Inferior parietal cortex (tissue), 1 donor: ENCODE measurements around the gene PGD.
"Not testable (repeated sequence)": the region's sequence is repeated elsewhere in the genome, so short reads cannot be mapped to it uniquely, and the experiment has no call there.

ENCODE experiments used
- DNase-seq: peaks from one replicate; pipeline ENCODE4 v3.0.0-alpha.2; 2016; ENCODE audit errors: extremely low spot score

Gene PGD

DNA sequence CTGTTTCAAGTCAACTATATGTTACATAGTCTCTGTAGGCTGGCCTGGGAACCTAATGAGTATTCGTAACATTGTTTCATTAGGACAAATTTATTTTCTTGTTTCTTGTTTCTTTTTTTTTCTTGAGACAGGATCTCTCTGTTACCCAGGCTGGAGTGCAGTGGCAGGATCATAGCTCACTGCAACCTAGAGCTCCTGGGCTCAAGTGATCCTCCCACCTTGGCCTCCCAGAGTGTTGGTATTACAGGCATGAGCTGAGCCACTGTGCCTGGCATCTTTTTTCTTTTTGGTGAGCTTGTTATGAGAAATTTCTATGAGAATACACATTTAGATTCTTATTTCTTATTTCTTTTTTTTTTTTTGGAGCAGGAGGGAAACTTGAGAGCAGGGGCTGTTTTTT is 38.2 kb downstream of the PGD start:
- no peak for DNase-seq

DNA sequence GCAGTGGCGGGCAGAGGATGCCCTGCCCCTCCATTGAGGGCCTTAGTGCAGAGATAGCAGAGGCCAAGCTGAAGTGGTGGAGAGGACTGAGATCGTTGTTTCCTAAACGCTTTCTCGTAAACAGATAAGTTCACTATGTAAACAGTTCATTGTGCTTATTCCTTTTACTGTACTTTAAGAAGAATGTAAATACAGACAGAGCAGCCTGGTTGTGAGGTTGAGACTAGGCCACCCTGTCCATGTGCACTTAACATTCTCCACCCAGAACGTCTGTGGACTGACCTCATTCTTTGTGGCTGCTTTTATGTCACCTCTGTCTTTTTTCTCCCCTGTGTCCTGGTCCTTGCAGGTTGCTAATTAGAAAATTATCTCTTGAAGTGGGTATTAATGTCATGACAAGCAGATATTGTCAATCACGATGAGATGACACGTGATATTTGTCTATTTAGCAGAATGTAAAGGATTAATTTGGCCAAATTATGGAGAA is 39.9 kb downstream of the PGD start:
- DNase-seq = no peak

DNA sequence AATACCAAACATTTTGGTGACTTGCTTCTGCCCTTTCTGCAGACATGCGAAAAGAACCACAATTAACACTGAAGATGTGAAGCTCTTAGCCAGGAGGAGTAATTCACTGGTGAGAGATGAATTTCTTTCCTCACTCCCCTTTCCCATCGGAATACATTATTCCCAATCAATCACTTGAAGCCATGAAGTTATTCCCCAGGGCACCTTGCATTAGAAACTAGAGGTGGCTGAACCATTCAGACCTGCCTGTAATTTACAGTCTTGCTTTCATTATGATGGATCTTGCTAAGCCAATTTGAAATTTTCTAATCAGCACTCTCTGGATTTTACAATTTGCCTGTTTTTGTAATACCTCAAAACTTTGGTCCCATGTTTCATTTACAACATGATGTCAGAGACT is 41.4 kb downstream of the PGD start:
- DNase-seq = no peak

DNA sequence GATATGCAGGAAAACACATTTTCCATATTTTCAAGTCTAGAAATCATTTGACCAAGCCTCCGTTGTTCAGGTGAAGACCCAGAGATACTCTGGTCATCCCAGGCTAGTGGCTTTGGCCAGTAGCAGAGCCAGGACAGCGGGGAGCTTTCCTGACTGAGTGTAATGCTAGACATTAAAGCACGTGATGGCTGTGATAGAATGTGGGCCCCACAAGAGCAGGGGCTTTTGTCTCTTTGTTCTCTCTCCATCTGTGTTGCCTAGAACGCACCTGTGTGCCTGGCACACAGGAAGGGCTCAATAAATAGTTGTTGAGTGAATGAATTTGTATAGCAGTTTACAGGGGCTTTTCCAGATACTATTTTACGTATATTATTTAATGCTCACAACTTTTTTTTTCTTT is 41.9 kb downstream of the PGD start:
- no peak for DNase-seq

DNA sequence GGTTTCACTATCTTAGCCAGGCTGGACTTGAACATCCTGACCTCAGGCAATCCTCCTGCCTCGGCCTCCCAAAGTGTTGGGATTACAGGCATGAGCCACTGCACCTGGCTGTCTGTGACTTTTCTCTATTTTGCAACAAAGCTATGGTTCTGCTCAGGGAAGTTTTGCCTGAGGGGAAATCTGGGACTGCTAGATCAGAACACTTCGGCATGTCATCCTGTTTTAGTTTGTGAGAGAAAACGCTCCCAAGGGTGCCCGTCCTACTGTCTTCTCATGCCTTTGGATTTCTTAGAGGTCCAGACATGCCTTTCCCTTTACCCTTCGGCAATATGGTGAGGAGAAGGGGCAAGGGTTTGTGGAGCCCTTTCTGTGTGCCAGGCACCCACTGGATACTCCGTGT is 45.4 kb downstream of the PGD start:
- no peak for DNase-seq

DNA sequence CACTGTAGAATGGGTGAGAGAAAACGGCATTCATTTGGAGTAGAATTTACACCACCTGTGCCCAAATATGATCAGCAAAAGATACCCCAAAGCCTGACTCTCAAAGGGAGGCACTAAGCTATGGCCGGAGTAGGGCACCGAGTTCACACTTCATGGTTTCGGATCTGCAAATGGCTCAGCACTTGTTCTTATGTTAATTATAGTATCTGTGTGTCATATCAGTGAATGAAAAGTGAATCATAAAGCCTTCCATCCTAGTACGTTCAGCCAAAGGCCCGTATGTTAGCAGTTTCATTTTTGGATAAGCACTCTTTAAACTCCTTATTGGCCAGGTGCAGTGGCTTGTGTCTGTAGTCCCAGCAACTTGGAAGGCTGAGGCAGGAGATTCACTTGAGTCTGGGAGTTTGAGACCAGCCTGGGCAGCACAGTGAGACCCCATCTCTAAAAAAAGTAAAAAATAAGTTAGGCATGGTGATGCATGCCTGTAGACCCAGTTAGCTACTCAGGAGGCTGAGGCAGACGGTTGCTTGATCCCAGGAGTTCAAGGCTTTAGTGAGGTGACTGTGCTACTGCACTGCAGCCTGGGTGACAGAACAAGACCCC is 46.0 kb downstream of the PGD start:
- no peak for DNase-seq

DNA sequence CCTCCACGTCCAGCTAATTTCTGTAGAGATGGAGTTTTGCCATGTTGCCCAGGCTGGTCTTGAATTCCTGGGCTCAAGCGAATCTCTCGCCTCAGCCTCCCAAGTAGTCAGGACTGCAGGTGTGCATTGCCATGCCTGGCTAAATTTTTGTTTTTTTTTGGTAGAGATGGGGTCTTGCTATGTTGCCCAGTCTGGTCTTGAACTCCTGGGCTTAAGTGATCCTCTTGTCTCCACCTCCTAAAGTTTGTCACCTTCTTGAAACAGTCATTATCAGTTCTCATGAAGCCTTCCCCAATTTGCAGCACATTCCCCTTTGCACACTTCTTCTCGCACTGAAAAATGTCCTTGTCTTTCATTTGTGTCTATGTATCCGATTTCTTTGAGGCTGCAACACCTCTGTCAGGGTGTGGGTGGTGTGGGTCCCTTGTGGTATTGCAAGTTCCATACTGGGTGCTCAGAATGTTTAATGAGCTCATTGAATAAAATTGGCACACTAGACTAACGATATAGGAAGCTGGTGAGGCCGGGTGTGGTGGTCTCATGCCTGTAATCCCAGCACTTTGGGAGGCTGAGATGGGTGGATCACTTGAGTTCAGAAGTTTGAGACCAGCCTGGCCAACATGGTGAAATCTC is 48.0 kb downstream of the PGD start:
- DNase-seq = no peak

DNA sequence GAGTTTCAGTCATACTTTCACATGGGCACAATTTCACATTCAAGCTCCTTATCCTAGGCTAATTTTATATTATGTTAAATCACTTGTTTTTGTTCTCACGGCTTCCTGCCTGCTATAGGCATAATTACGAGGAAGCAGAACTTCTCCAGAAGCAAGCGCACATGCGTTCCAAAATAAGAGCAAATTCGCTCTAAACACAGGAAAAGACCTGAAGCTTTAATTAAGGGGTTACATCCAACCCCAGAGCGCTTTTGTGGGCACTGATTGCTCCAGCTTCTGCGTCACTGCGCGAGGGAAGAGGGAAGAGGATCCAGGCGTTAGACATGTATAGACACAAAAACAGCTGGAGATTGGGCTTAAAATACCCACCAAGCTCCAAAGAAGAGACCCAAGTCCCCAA is 50.9 kb downstream of the PGD start, which contains the start of gene CORT:
Gene CORT, plus strand, starts transcription at position 281 of the 400 bp plus-strand sequence. CDS start 193 bp downstream, outside the sequence.
- DNase-seq = peak; percentile 40

DNA sequence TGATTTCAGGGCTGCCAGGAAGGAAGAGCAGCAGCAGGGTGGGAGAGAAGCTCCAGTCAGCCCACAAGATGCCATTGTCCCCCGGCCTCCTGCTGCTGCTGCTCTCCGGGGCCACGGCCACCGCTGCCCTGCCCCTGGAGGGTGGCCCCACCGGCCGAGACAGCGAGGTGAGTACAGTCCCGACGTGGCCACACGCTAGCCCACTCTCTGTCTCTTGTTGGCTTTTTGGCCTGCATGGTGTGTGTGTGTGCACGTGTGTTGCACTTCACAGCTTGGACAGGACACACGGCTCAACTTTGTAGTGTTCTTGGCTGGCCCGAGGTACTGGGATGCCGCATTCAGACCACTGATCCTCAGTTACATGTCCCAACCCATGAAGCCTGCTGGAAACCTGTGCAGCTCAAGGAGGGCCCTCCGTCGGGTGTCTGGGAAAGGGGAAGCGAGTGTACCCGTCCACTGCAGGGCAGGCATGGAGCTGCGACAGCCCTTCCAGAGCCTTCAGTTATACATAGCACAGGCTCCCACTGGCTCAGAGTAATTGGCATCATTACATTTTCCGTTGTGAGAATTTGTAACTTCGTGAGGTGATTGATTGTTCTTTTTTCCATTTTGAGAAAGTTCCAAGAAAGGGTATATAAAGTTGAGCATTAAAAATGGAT is 51.4 kb downstream of the PGD start:
- DNase-seq = no peak

DNA sequence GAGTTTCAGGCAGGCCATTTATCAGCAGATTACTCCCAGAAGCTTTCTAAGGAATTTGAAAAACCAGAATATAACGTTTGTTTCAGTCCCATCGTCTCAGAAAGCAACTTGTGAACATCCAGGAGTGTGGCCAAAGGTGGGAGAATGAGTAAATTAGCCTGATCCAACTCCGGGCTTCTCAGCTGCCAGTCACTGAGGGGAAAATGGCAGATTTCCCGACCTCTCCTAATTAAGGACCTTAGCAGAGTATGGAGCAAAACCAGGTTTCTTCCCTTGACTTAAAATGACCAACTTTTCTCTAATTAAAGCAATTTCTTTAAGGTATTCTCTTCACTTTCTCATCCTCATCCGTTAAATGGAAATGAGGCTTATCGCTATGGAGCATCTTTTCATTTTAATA is 52.0 kb downstream of the PGD start:
- DNase-seq = no peak

DNA sequence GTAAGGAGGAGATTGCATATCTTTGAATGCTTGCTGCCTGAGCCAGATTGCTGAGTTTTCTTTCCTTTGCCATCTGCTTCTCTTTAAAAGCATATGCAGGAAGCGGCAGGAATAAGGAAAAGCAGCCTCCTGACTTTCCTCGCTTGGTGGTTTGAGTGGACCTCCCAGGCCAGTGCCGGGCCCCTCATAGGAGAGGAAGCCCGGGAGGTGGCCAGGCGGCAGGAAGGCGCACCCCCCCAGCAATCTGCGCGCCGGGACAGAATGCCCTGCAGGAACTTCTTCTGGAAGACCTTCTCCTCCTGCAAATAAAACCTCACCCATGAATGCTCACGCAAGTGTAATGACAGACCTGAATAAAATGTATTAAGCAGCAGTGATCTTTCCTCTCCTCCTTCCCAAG is 52.4 kb downstream of the PGD start:
- DNase-seq = no peak

DNA sequence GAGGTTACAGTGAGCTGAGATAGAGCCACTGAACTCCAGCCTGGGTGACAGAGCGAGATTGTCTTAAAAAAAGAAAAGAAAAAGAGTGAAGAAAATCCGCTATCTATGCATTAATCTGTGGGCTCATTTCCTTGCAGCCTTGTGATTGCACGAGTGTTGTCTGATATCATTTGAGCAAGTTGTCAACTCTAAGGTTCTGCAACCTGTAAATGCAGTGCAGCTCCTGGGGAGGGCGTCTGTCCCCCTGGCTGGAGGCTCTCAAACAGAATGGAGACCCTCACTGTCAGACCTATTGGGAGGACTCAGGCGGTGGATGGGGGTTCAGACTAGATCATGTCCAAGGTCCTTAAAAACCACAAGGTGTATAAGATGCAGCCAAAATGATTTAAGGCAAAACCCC is 57.2 kb downstream of the PGD start:
- no peak for DNase-seq

DNA sequence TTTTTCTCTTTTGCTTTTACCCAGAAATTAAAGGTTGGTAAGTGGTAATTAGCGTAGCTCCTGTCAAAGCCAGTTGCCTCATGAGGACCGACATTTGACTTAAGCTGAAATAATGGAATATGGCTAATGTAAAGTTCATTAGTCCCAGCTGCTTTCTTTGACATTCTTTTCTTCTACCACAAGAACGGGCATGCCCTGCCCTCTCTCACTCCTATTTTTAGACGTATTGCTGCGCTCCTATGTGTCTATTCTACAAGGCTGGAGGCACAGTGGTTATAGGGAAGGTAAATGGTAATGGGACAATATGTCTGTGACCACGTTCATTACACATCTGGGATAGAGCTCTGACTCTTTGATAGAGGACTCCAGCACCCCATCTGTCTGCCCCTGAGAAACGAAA is 57.8 kb downstream of the PGD start:
- DNase-seq = no peak

DNA sequence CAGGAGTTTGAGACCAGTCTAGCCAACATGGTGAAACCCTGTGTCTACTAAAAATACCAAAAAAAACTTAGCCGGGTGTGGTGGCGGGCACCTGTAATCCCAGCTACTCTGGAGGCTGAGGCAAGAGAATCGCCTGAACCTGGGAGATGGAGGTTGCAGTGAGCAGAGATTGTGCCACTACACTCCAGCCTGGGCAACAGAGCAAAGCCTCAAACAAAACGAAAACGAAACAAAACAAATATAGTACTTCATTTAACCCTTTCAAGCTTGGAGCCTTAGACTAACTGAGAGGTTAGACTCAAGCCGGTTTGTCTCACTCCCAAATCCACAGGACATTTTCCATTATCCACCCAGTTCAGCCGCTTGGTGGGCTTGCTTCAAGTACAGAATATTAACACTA is 58.6 kb downstream of the PGD start:
- DNase-seq = not testable (repeated sequence)

DNA sequence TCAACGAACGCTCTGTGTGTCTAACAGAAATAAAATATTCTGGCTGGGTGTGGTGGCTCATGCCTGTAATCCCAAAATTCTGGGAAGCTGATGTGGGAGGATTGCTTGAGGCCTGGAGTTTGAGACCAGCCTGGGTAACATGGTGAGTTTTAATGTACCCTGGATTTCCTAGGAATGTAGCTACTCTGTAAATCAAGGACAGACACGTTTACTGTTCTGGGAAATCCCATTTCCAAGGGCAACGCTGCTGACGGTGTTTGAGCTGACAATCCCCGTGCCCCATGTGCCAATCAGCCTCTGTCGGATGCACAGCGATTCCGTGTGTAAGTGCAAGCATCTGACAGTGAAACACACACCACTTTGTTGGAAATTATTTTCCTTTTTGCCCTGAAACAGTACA is 59.0 kb downstream of the PGD start:
- DNase-seq = no peak

DNA sequence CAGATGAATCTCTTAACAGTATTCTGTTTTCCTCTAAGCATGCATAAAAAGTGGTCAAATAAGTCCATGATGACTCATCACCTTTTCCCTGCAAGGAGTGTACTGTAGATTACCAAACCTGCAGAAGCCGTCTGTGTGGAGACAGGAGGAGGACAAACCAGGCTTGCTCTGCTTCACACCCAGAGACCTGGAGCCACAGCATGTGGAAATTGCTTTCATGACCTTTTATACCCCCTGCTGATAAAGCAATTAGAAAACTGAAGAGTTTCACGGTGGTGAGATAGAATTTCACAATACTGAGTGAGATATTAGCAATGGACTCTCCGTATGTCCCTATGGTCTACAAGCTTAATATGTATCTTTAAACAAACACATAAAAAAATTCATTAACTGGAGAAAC is 60.3 kb downstream of the PGD start:
- DNase-seq = no peak

DNA sequence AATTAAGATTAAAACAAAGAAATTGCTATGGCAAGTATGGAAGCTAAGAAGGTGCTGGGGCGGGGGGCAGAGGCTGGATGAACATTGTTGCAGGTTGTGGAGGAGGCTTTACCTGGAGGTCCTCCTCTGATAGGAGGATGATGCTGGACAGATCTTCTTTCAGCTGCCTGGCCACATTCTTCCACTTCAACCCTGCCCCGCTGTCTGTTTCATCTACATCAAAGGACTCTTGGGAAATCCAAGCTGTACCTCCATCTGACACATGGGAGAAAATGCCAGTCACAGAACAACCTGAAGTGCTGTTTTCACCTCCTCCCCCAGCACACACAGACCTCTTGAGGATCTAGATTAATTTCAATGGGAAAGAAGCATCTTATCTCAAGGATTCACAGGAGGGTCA is 68.2 kb downstream of the PGD start:
- no peak for DNase-seq

DNA sequence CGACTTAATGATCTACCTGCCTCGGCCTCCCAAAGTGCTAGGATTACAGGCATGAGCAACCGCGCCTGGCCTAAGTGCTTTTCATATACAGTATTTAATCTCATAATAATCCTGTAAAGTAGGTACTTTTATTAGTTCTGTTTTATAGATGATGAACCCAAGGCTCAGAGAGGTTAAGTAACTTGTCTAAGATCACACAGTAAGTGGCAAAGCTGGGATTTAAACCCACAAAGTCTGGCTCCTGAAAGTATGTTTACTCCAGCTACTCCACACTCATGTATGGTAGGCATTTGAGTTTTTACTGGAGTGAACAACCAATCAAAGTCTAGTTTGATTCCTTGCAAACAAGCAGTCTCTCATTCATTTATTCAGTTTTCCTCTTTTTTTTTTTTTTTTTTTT is 71.2 kb downstream of the PGD start:
- DNase-seq = no peak
